IMR-90 (cell line): Measurements from ENCODE around the gene TMEM127. TPM values are rescaled to one million over a fixed set of nuclear protein-coding genes. Genes with fewer than 3 reads are reported as not detected.
A peak's percentile ranks its signal among the peaks of the same experiment; 100 is the strongest.

Experiments used
- ATAC-seq: fragments of 200-7000 bp; cut with Tn5 transposase; 2 replicates; pipeline ENCODE4 v1.9.1; 2020; ENCODE audit warnings: low read depth, mild to moderate bottlenecking, moderate library complexity
- BruUV-seq: library from RNA; stranded (reverse); fragments of 400-500 nt; replicated peaks from 2 replicates; lab custom pipeline; 2021; lab: Mats Ljungman, UMichigan
- CTCF ChIA-PET: fragments of 300-600 bp; formaldehyde crosslinking; extraction: SDS; loops from one replicate; lab custom pipeline; 2021; ENCODE audit warnings: antibody characterized with exemption; lab: Yijun Ruan, JAX
- POLR2A ChIA-PET: fragments of 300-600 bp; sonication (Branson Sonifier 250); formaldehyde crosslinking; loops from one replicate; lab custom pipeline; 2022; ENCODE audit warnings: antibody characterized with exemption; ENCODE audit not compliant: unreplicated experiment; lab: Charles Lee
- DNase-seq: peaks from one replicate; pipeline ENCODE4 v3.0.0; 2013
- H2AFZ ChIP-seq: replicated peaks from 2 replicates; pipeline ENCODE3; 2013; ENCODE audit warnings: low read length, mild to moderate bottlenecking; ENCODE audit not compliant: poor library complexity
- H2AK5ac ChIP-seq: 2 replicates; pipeline ENCODE4 v1.6.1; 2013; ENCODE audit warnings: low read depth, low read length, inconsistent platforms
- H2AK9ac ChIP-seq: replicated peaks from 2 replicates; pipeline ENCODE3; 2013; ENCODE audit warnings: mild to moderate bottlenecking, low read depth, low read length, moderate library complexity; ENCODE audit not compliant: poor library complexity
- H2BK120ac ChIP-seq: 2 replicates; pipeline ENCODE4 v1.6.1; 2013; ENCODE audit warnings: low read depth, low read length, inconsistent platforms
- H2BK15ac ChIP-seq: 3 replicates; pipeline ENCODE4 v1.6.1; 2013; ENCODE audit warnings: low read depth, low read length, inconsistent platforms
- H2BK20ac ChIP-seq: 2 replicates; pipeline ENCODE4 v1.6.1; 2013; ENCODE audit warnings: low read depth, mild to moderate bottlenecking, inconsistent platforms, low read length, moderate library complexity
- H2BK5ac ChIP-seq: 2 replicates; pipeline ENCODE4 v1.6.1; 2013; ENCODE audit warnings: mild to moderate bottlenecking, low read depth, low read length, inconsistent platforms; ENCODE audit not compliant: poor library complexity, severe bottlenecking
- H3K14ac ChIP-seq: replicated peaks from 2 replicates; pipeline ENCODE4 v1.6.1; 2013; ENCODE audit warnings: low read depth, low read length, inconsistent platforms
- H3K18ac ChIP-seq: 2 replicates; pipeline ENCODE4 v1.6.1; 2013; ENCODE audit warnings: low read depth, low read length, control low read depth
- H3K23ac ChIP-seq: 2 replicates; pipeline ENCODE4 v1.6.1; 2013; ENCODE audit warnings: low read depth, low read length, inconsistent platforms
- H3K27ac ChIP-seq: 2 replicates; pipeline ENCODE4 v1.5.1; 2013; ENCODE audit warnings: mild to moderate bottlenecking, control low read depth, low read length; ENCODE audit not compliant: insufficient read depth
- H3K27me3 ChIP-seq: 2 replicates; pipeline ENCODE4 v1.6.1; 2013; ENCODE audit warnings: low read length; ENCODE audit not compliant: control insufficient read depth, insufficient read depth
- H3K36me3 ChIP-seq: 2 replicates; pipeline ENCODE4 v1.6.1; 2013; ENCODE audit warnings: low read length, mixed read lengths; ENCODE audit not compliant: control insufficient read depth, insufficient read depth
- H3K4ac ChIP-seq: 2 replicates; pipeline ENCODE4 v1.6.1; 2013; ENCODE audit warnings: low read depth, low read length, inconsistent platforms
- H3K4me1 ChIP-seq: 2 replicates; pipeline ENCODE4 v1.6.1; 2013; ENCODE audit warnings: low read length, mixed read lengths; ENCODE audit not compliant: control insufficient read depth, insufficient read depth
- H3K4me2 ChIP-seq: 2 replicates; pipeline ENCODE4 v1.6.1; 2013; ENCODE audit warnings: low read depth, mild to moderate bottlenecking, control low read depth, low read length, moderate library complexity
- H3K4me3 ChIP-seq: 2 replicates; pipeline ENCODE4 v1.5.1; 2013; ENCODE audit warnings: low read depth, mild to moderate bottlenecking, control low read depth, low read length, moderate library complexity; ENCODE audit not compliant: insufficient read depth
- H3K56ac ChIP-seq: 2 replicates; pipeline ENCODE4 v1.6.1; 2013; ENCODE audit warnings: low read length, inconsistent platforms; ENCODE audit not compliant: insufficient read depth; ENCODE audit errors: extremely low read depth
- H3K79me1 ChIP-seq, 2 experiments: 2 replicates each; pipeline ENCODE4 v1.6.1; 2013; ENCODE audit warnings: low read length in 2 of 2, inconsistent platforms in 1 of 2, low read depth in 1 of 2
- H3K9ac ChIP-seq: 2 replicates; pipeline ENCODE4 v1.6.1; 2013; ENCODE audit warnings: low read depth, low read length, control low read depth
- H3K9me1 ChIP-seq: 2 replicates; pipeline ENCODE4 v1.6.1; 2013; ENCODE audit warnings: low read length, inconsistent platforms; ENCODE audit not compliant: insufficient read depth
- H3K9me3 ChIP-seq: 2 replicates; pipeline ENCODE4 v1.6.1; 2013; ENCODE audit warnings: low read length; ENCODE audit not compliant: control insufficient read depth, insufficient read depth
- H4K20me1 ChIP-seq: 2 replicates; pipeline ENCODE4 v1.6.1; 2013; ENCODE audit warnings: low read length, inconsistent platforms; ENCODE audit not compliant: insufficient read depth
- H4K5ac ChIP-seq: 2 replicates; pipeline ENCODE4 v1.6.1; 2013; ENCODE audit warnings: mild to moderate bottlenecking, low read depth, low read length, control low read depth
- H4K8ac ChIP-seq, 2 experiments: 2 replicates each; pipeline ENCODE4 v1.6.1; 2013; ENCODE audit warnings: low read depth in 2 of 2, low read length in 2 of 2, control low read depth in 1 of 2, inconsistent platforms in 1 of 2
- H4K91ac ChIP-seq: 2 replicates; pipeline ENCODE4 v1.6.1; 2013; ENCODE audit warnings: low read depth, low read length, inconsistent platforms; ENCODE audit not compliant: insufficient read depth
- FOS ChIP-seq: fragments of 150-350 bp; IDR thresholded peaks from 2 replicates; pipeline ENCODE4 v1.6.1; 2016; ENCODE audit warnings: low read depth, low read length
- NFE2L2 ChIP-seq: fragments of 150-350 bp; IDR thresholded peaks from 2 replicates; pipeline ENCODE4 v1.6.1; 2016; ENCODE audit warnings: low read depth, mild to moderate bottlenecking, low read length
- RCOR1 ChIP-seq: IDR thresholded peaks from 2 replicates; pipeline ENCODE4 v1.6.1; 2012; ENCODE audit warnings: mild to moderate bottlenecking, low read length, improper control_type of control experiment; ENCODE audit not compliant: insufficient replicate concordance
- RFX5 ChIP-seq: IDR thresholded peaks from 2 replicates; pipeline ENCODE4 v1.8.0; 2012; ENCODE audit warnings: low read depth, mild to moderate bottlenecking, low read length, moderate library complexity
- WGBS, 2 experiments: methylation state at CpG; one replicate each; pipeline versions ENCODE4 v1.1.5 to v1.1.7; 2013; ENCODE audit warnings: missing lambda C conversion rate in 2 of 2; ENCODE audit not compliant: insufficient read length in 1 of 2; ENCODE audit errors: extremely low coverage in 2 of 2; 5-methylcytosine and 5-hydroxymethylcytosine counted together
- dilution Hi-C: fragments of 300-500 bp; cut with HindIII; formaldehyde crosslinking; loops from one replicate; pipeline ENCODE4 v1.14.3; 2018; ENCODE audit warnings: low sequenced_read_pairs; ENCODE audit not compliant: unreplicated experiment
- in situ Hi-C: fragments of 300-500 bp; cut with MboI; formaldehyde crosslinking; loops from 3 replicates; pipeline ENCODE4 v1.14.3; 2019; ENCODE audit warnings: low sequenced_read_pairs, inconsistent platforms, mixed read lengths
- intact Hi-C: fragments of 100-400 bp; cut with micrococcal nuclease; formaldehyde crosslinking; loops from 2 replicates; pipeline ENCODE4 v1.10.0; 2022
- polyA plus RNA-seq, 3 experiments: library from polyadenylated mRNA; depleted of rRNA; stranded (reverse); fragments of >200 nt; gene quantifications; 2 replicates each; pipeline ENCODE4 v1.2.3, GENCODE V29; 2012; ENCODE audit warnings: low replicate concordance in 1 of 3
- total RNA-seq: library from RNA; depleted of rRNA; stranded (reverse); fragments of >200 nt; gene quantifications from 2 replicates; pipeline ENCODE4 v1.2.3, GENCODE V29; 2012

TMEM127 gene
- total and polyA plus RNA-seq, 2 of the 4 experiments (the other 2 are of a cell fraction): 35.7 to 47.6 TPM

GRCh38 chr2:96265349-96265839 is 403 bp downstream of the TMEM127 start:
- H2AFZ ChIP-seq: peak overlapping the region; percentile 98
- peaks cover 21% of the 10 kb centered on the region for H3K9me1 ChIP-seq
- H3K27me3 ChIP-seq: no peaks in the 10 kb centered on the region
- H3K56ac ChIP-seq: peak overlapping the region; percentile 55; the same call in 1 of the 2 replicates
- peak overlapping the region; percentile 68; the same call in 1 of the 2 replicates for H3K4ac ChIP-seq
- H3K27ac ChIP-seq: peak overlapping the region; percentile 82
- H3K4me1 ChIP-seq: peaks cover 11% of the 10 kb centered on the region
- peaks cover 32 to 72% of the 10 kb centered on the region in 2 experiments for H3K79me1 ChIP-seq
- TSS peak; percentile 58 for BruUV-seq
- H3K23ac ChIP-seq: no peak overlapping the region
- intact Hi-C loops: loop anchor here (5.0 kb wide), 1 partner anchor 273 kb away; the partner anchor contains the start of gene ANKRD36C
- H3K18ac ChIP-seq: no peak overlapping the region
- DNase-seq: no peak
- peak overlapping the region; percentile 66 for H2BK5ac ChIP-seq
- H3K4me3 ChIP-seq: peak overlapping the region; percentile 81
- H4K5ac ChIP-seq: peak overlapping the region; percentile 32; the same call in 1 of the 2 replicates
- peak overlapping the region; percentile 81 for H3K14ac ChIP-seq
- H2BK120ac ChIP-seq: no peak overlapping the region
- peak overlapping the region; percentile 20; the same call in 1 of the 2 replicates for H2AK5ac ChIP-seq
- H3K9me3 ChIP-seq: no peaks in the 10 kb centered on the region
- ChIA-PET CTCF (interaction anchor here (0.6 to 1.2 kb wide), 2 partner anchors 97 to 497 kb away, joined by 3 to 4 read pairs; no protein-coding TSS in a partner anchor), POLR2A (no interaction called here)
- ATAC-seq: peak; percentile 16
- peaks cover 42% of the 10 kb centered on the region for H4K20me1 ChIP-seq
- H3K36me3 ChIP-seq: peaks cover 16% of the 10 kb centered on the region
- dilution Hi-C loops: no loop called here
- H4K8ac ChIP-seq: peak overlapping the region in 1 of 2 experiments; percentile 88; a peak in 1 of 4 replicates
- no peak overlapping the region for H2BK20ac ChIP-seq
- no peak overlapping the region; the same call in 1 of the 2 replicates for H4K91ac ChIP-seq
- H2BK15ac ChIP-seq: no peak overlapping the region
- peak overlapping the region; percentile 97 for H3K4me2 ChIP-seq
- H3K9ac ChIP-seq: peak overlapping the region; percentile 93
- H2AK9ac ChIP-seq: peak overlapping the region; percentile 96
- TF ChIP-seq FOS (no peak), NFE2L2 (no peak), RCOR1 (no peak), RFX5 (no peak)
- 0% methylated on average over 34 of the region's 49 CpGs; no CpG with 5 or more reads in 1 of the 2 experiments for WGBS, 2 experiments
- in situ Hi-C loops: loop anchor here (10.0 to 25.0 kb wide), 2 partner anchors 131 to 253 kb away; partner anchors contain the start of gene ASTL
